Stimulated activated CD4-positive, alpha-beta T cell treated with anti-CD3 and anti-CD28 coated beads, Interleukin-15, amount 100 ng/mL, for 1 hour (primary cell): ENCODE results near the gene LHPP.
A peak's percentile ranks its signal among the peaks of the same experiment; 100 is the strongest.

Experiments used
- DNase-seq, 2 donors: peaks; one replicate each; pipeline ENCODE4 v3.0.0-alpha.2; 2020; ENCODE audit warnings: low read depth in 1 of 2, low spot score in 1 of 2

LHPP gene

GRCh38 chr10:124621637-124622036 is 160.0 kb downstream of the LHPP start:
- no peak for DNase-seq

GRCh38 chr10:124622158-124622557 is 160.5 kb downstream of the LHPP start:
- DNase-seq = no peak

GRCh38 chr10:124622866-124623536 is 161.4 kb downstream of the LHPP start:
- no peak for DNase-seq

GRCh38 chr10:124624006-124624405 is 162.4 kb downstream of the LHPP start:
- no peak for DNase-seq

- no peak for DNase-seq
Observed at GRCh38 chr10:124624466-124624865, 162.8 kb downstream of the LHPP start.

GRCh38 chr10:124624895-124625294 is 163.3 kb downstream of the LHPP start:
- DNase-seq = no peak

- DNase-seq = no peak
Observed at GRCh38 chr10:124625831-124626238, 164.2 kb downstream of the LHPP start.

- DNase-seq = peak in 1 of 2 donors; percentile 28
Observed at GRCh38 chr10:124626759-124627380, 165.2 kb downstream of the LHPP start.

GRCh38 chr10:124627866-124628675 is 166.4 kb downstream of the LHPP start:
- no peak for DNase-seq

- no peak for DNase-seq
Observed at GRCh38 chr10:124628676-124629021, 167.0 kb downstream of the LHPP start.

- DNase-seq = no peak
Observed at GRCh38 chr10:124629415-124629814, 167.8 kb downstream of the LHPP start.

GRCh38 chr10:124629842-124630241 is 168.2 kb downstream of the LHPP start:
- no peak for DNase-seq

GRCh38 chr10:124630551-124630950 is 168.9 kb downstream of the LHPP start:
- no peak for DNase-seq

GRCh38 chr10:124632064-124632531 is 170.5 kb downstream of the LHPP start:
- DNase-seq = no peak

GRCh38 chr10:124632566-124632965 is 170.9 kb downstream of the LHPP start:
- no peak for DNase-seq

GRCh38 chr10:124636271-124636995 is 174.8 kb downstream of the LHPP start:
- no peak for DNase-seq

GRCh38 chr10:124637091-124637700 is 175.6 kb downstream of the LHPP start:
- no peak for DNase-seq

- DNase-seq = no peak
Observed at GRCh38 chr10:124637746-124638145, 176.1 kb downstream of the LHPP start.

GRCh38 chr10:124639206-124639605 is 177.6 kb downstream of the LHPP start:
- no peak for DNase-seq

- DNase-seq = no peak
Observed at GRCh38 chr10:124639646-124640045, 178.0 kb downstream of the LHPP start.

- DNase-seq = no peak
Observed at GRCh38 chr10:124640056-124640455, 178.4 kb downstream of the LHPP start.
